OCI-M2 (cell line): ENCODE measurements around the gene WWTR1.
A peak's percentile ranks its signal among the peaks of the same experiment; 100 is the strongest.

ENCODE experiments used
- DNase-seq: peaks from one replicate; lab custom pipeline; 2025; ENCODE audit not compliant: unreplicated experiment; lab: John Stamatoyannopoulos, UW

The WWTR1 gene

GRCh38 chr3:149657926-149658743, at the start of gene WWTR1:
WWTR1 (minus strand) TSS chr3:149658025; CDS start chr3:149657306, 719 bp downstream.
- DNase-seq = peak; percentile 51

DNA sequence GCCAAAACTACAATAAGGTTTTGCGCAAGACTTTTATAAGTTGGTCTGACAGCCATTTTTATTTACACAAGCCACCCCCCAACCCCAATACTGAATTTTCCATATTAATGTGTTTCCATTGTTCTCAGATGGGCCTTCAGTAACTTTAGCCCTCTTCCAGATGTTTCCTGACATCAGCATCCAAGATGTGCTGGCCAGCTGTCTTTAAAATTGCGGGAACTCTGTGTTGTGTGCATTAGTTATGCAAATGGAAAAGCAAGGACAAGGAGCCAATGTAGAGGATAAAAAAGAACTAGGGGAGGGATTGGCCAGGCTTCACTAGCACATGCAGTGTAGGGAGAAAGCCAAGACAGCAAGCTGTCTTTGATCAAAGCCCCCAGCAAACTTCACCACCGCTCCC, 49.1 kb upstream of the WWTR1 start:
- DNase-seq = no peak

GRCh38 chr3:149705416-149705815, 47.6 kb upstream of the WWTR1 start:
- DNase-seq = no peak

GRCh38 chr3:149703466-149703865, 45.6 kb upstream of the WWTR1 start:
- DNase-seq = no peak

GRCh38 chr3:149702691-149703441, 45.0 kb upstream of the WWTR1 start:
- no peak for DNase-seq

- no peak for DNase-seq
Observed at GRCh38 chr3:149701977-149702350, 44.1 kb upstream of the WWTR1 start.

- no peak for DNase-seq
Observed at GRCh38 chr3:149701206-149701976, 43.6 kb upstream of the WWTR1 start.

DNA sequence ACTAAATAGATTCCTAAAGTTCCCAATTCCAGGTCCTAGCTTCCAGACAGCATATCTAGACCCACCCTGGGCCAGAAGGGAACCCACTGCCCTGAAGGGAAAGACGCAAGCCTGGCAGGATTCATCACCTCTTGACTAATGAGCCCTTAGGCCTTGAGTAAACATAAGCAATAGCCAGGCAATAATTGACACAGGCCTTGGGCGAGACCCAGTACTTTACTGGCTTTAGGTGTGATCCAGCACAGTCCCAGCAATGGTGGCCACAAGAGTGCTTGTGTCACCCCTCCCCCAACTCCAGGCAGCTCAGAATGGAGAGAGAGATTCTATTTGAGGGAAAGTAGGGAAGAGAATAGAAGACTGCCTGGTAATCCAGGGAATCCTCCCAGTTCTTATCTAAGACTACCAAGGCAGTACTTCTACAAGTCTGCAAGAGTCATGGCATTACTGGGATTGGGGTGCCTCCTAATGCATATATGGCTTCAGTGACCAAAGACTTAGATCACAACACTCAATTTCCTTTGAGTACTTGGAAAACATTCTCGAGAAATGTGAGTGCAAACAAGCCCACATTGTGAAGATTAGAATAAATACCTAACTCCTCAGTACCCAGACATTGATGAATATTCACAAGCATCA, 30.4 kb upstream of the WWTR1 start:
- DNase-seq = no peak

- DNase-seq = no peak
Observed at GRCh38 chr3:149686996-149687395, 29.2 kb upstream of the WWTR1 start.

DNA sequence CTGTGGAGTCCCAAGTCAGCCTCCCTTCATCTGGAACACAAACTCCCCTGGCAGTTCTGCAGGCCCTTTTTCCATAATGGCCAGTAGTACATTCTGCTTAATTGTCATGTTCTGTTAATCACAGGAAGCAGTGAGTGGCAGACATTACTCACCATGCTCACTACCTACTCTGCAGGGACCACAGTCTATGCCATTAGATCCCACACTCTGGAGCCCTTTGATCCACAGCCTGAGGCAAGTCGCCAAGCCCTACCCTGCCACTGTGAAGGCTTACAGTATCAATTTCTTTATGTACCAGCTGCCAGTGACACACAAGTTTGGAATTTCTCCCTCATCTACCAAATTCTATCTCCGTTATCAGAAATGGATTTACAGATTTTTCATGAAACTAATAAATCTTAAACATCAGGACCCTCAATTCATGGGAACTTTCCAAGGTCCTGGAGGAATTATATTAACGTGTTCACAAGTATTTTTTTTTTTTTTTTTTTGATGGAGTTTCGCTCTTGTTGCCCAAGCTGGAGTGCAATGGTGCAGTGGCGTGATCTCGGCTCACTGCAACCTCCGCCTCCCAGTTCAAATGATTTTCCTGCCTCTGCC, 20.6 kb upstream of the WWTR1 start:
- DNase-seq = no peak

DNA sequence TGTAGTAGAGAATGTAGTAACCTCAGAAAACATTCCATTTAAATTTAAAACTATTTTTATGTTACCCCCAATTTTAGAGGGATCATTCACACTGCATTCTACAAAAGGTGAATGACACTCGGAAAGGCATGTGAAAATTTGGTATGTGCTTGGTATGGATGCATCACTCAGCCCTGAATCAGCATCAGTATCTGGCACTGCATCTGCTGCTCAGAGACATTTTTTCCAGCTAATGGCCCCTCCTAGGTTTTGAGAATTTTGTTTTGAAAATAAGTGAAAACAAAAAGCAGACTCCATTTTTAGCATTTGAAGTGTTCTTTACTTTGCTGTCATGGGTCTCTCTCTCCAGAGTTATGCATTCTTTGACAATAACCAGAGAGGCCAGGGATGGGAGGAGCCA, 15.6 kb upstream of the WWTR1 start:
- DNase-seq = no peak

GRCh38 chr3:149670742-149671492, 13.1 kb upstream of the WWTR1 start:
- no peak for DNase-seq

DNA sequence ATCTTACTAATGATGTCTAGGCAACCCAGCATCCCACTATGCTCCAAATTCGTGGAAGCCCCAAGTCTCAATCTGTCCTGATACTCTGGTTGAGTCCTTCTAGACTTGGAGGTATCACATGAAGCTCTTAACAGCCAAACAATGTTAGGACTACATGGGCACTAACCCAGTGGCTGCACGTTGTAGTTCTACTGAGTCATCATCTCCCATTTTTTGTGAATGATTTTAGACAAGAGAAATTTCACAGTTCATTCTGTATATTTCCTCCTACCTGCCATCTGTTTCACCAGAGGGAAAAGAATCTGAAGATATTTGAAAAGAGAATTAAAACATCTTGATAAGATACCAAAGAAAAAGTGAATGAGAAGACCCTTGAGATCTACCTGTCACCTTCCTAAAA, 9.8 kb upstream of the WWTR1 start:
- no peak for DNase-seq

DNA sequence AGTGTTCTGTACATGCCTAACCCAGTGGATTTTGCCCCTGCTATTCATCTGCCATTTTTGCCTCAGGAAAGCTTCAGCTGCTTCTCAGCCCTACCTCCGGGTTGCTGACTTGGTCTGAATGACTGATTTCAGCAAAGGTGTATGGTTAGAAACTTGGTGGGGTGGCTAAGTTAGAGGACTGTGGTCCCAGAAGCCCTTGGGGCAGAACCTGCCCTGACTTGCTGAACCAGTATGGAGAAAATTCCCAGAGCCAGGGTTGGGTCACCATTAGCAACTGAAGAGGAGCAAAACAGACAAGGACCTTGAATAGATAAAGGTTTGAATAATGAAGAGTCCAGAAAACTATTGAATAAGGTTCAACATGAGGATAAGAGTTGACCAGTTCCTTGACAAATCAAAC, 6.1 kb upstream of the WWTR1 start:
- no peak for DNase-seq

DNA sequence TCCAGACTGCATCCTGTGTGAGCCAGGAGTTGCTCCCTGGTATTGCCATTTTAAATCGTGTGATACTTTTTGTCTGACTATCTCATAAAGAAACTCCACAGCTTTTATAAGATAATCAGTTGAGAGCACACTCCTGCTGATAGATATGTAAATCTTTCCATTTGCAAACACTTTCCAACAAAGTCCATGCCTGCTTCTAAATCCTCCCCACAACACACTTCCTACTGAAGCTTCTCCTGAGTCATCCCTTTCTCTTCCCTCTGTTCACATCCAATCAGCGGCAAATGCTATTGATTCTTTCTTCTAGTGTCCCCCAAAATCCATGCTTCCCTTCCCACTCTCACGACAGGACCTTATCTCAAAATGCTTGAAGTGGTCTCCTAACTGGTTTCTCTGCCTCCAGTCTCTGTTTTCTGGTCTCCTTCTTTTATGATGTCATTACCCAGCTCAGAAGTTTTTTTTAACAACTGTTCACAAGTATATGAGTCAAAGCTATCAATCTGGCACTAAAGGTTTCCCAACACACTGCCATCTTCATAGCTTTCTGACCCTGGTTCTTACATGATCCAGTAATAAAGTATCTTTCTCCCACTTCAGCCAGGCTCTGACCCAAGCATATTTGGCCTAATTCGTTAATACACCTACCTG, 4.5 kb upstream of the WWTR1 start:
- DNase-seq = no peak

DNA sequence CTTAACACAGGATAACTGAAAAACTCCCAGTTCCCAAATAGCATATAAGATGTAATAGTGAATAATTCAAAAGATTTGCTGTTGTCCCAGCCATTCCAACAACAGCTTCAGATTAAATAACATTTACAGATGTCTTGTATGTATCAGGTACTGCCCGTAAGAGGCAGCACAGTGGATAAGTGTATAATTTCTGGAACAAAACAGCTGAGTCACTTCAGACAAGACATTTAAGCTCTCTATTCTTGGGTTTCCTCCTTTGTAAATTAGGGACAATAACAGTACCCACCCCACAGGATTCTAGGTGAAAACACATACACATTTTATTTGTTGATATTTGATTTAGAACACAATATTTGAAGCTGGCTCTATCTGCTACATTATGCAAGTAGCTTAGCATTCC, 2.6 kb upstream of the WWTR1 start:
- DNase-seq = no peak

GRCh38 chr3:149658744-149659497, 1.1 kb upstream of the WWTR1 start:
- DNase-seq = no peak

- no peak for DNase-seq
Observed at GRCh38 chr3:149657321-149657925, 402 bp downstream of the WWTR1 start.
